Measurements from ENCODE around the gene CTDP1.

CTDP1 gene

DNA sequence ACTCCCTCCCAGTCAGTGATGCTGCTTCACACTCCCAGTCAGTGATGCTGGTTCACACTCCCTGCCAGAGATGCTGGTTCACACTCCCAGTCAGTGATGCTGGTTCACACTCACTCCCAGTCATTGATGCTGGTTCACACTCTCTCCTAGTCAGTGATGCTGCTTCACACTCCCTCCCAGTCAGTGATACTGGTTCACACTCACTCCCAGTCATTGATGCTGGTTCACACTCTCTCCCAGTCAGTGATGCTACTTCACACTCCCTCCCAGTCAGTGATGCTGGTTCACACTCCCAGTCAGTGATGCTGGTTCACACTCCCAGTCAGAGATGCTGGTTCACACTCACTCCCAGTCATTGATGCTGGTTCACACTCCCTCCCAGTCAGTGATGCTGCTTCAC is 83.8 kb downstream of the CTDP1 start:
- DNase-seq (ENCODE audit: low read depth, low spot score): no peak

DNA sequence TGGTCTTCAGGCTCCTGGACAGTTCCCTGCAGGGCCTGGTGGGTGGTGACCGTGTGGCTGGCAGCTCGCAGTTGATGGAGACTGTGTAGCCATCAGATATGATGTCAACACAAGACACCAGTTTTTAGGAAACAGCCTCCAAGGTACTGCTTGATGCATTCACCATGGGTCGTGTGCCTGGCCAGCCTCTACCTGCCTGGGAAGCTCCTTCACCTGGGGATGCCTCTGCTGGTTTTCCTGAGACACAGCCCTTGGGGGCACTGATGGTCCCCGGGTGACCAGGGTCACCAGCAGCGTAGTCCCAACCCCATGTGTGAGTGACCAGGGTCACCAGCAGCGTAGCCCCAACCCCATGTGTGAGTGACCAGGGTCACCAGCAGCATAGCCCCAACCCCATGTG is 84.5 kb downstream of the CTDP1 start:
- no peak for DNase-seq (ENCODE audit: low read depth, low spot score)

DNA sequence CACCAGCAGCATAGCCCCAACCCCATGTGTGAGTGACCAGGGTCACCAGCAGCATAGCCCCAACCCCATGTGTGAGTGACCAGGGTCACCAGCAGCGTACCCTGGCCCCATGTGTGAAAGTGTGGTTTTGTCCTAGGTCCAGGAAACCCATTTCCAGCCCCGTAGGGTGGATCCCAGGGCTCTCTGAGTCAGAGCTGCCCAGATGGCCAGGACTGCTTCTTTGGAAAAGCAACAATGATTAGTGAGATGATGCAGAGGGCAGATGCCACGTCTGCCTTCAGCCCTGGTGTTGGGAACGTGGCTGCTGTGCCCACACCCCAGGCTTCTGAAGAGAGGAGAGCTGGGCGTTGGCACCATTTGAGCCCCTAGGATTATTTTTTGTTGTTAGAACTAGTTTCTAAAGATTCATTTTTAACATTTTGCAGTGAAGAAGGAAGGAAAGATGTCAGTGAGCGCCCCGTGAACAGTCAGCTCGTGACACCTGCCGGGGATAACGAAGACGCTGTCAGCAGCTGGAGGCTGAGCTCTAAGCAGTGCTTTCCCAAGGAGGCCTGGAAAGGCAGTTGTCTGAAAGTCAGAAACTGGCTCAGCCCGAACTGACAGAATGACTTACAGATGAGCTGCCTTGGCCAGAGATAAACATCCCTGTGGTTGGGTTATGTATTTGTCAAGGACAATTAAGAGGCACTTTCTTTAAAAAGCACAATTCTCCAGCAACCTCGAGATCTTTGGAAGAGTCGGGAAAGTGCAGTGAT is 86.1 kb downstream of the CTDP1 start:
- no peak for DNase-seq (ENCODE audit: low read depth, low spot score)

DNA sequence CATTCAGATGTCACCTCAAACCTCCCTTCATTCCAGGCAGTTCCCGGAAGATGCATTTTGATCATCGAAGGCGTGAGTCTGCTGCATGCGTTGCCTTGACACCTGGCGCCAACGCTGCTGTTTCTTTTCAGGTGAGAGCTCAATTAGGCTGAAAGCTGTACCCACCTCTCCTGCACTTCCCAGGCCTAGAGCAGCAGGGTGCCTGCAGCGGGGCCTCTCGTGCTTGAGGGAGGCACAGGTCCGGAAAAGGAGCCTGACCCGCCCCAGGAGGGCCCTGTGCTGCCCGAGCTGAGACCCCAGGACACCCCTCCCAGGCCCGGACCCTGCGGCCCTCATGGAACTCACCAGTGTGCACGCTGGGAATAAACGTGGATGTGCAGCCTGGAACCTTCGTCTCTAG is 86.7 kb downstream of the CTDP1 start:
- no peak for DNase-seq (ENCODE audit: low read depth, low spot score)

DNA sequence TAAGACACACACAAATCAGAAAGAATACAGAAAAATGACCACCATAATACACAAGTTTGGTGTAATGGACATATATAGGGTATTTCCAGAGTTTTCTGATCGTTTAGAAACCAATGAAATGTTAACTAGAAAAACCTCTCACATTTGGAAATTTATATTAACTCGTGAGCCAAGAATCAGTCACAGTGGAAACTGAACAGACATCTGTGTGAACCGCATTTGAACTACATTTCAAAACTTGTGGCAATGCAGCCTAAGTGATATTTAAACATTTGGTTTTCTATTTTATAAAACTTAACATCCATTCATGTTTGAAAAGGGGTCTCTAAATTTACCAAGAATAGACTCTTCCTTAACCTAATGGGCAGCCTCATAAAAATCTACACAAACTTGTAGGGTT is 89.1 kb downstream of the CTDP1 start:
- DNase-seq (ENCODE audit: low read depth, low spot score): no peak

DNA sequence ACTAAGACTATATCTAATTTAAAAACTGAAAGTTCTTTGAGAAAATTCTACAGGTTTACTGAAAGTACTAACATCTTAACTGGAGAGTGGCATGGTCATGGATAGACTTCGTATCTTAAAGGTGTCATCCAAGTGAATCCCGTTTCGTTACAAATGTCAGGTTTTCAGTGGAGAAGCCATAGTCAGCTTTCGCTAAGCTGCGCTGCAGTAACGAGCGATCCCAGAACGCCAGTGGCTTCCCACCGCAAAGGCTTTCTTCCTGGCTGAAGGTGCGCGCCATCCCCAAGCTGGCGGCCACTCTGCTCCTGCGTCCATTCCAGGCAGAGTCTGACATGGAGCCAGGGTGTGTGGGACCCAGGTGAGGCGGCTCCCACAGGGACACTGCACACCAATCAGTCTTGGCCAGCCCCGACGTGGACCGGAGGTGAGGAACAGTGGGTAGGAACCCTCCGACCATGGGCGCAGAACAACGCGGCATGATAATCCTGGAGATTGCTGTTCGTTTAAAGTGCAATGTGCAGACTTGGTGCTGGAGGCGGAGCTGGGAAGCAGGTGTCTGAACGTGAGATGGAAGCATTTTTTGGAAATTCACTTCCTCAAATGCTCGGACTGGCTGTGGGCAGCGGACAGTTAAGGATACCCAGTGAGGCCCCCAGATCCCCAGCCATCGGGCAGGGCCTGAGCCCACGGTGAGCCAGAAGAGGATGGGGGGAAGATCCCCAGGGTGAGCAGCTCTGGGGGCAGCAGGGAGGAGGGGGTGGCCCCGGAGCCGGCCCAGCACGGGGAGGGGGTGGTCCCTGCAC is 90.3 kb downstream of the CTDP1 start:
- DNase-seq (ENCODE audit: low read depth, low spot score): no peak

DNA sequence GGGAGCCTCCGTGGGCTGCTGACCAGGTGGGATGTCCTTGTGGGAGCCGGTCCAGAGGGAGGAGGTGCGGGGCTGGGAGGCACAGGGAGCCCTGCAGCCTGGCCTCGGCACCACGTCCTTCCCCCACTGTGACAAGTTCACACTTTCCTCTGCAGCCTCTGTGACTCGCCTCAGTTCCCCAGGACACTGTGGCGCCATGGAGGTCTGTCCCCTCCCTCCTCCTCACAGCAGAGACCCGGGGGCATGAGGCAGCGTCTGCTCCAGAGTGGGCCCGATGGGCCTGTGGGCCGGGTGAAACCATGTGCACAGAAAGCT is 90.9 kb downstream of the CTDP1 start:
- DNase-seq (ENCODE audit: low read depth, low spot score): no peak

DNA sequence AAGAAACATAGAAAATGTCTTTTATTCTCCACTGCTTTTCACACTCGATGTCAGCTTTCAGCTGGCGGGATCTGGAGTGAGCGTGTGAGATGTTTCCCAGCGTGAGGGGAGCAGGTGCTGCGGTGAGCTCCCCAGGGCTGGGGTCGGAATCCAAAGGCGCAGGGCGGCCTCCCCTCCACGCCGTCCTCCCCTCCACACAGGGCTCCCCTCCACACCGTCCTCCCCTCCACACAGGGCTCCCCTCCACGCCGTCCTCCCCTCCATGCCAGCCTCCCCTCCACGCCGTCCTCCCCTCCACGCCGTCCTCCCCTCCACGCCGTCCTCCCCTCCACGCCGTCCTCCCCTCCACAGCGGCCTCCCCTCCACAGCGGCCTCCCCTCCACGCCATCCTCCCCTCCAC is 91.2 kb downstream of the CTDP1 start:
- no peak for DNase-seq (ENCODE audit: low read depth, low spot score)

DNA sequence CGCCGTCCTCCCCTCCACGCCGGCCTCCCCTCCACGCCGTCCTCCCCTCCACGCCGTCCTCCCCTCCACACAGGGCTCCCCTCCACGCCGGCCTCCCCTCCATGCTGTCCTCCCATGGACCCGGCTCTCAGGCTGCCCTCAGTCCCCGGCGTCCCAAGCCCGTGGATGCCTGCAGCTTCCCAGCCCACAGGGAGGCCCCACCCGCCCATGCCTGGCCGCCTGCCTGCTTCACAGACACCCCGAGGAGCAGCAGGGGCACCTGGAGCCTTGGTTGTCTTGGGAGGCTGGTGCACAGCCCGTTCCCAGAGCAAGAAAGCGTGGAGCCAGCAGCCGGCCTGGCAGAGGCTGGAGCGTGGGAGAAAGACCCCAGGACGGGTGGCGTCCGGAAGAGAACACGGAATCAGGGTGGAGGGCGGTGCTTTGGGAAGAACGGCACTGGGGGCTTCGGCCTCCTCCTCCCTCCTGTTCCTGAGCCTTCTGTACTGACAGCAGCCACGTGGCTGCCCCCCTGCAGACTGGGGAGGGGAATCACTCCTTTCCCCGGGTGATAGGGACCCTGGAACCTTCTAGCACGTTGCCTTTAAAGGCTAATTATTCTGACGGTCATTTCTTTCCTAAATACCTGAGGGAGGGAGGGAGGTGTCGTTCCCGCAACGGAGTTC is 92.0 kb downstream of the CTDP1 start:
- DNase-seq (ENCODE audit: low read depth, low spot score): no peak

DNA sequence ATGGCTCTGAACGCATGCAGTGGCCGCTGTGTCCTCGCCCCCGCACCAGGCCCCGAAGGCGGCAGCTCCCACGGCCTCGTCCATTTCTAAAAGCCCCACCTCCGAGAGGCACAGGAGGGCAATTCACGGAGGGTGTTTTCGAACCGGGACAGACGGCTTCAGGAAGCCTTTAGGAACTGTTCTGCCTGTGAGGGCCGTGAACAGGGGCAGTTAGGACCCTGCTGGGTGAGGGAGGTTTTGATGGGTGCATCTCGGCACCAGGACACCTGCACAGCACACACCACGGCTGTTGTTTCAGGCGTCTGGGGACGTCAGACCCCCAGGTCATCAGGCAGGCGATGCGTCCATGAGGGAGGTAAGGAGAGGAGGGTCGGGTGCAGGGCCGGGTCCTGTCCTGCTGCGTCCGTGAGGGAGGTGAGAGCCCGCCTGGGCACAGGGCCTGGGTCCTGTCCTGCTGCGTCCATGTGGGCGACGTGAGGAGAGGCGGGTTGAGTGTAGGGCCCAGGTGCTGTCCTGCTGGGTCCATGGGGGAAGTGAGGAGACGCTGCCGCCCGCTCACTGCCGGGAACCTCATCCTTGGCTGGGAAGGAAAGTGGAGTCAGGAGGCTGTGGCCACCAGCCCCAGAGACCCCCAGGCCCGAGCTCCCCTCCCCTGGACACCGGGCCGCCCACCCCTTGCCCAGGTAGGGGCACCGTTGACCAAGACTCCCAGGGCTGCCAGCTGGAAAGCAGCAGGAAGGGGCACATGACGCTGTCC is 92.7 kb downstream of the CTDP1 start:
- DNase-seq (ENCODE audit: low read depth, low spot score): no peak

DNA sequence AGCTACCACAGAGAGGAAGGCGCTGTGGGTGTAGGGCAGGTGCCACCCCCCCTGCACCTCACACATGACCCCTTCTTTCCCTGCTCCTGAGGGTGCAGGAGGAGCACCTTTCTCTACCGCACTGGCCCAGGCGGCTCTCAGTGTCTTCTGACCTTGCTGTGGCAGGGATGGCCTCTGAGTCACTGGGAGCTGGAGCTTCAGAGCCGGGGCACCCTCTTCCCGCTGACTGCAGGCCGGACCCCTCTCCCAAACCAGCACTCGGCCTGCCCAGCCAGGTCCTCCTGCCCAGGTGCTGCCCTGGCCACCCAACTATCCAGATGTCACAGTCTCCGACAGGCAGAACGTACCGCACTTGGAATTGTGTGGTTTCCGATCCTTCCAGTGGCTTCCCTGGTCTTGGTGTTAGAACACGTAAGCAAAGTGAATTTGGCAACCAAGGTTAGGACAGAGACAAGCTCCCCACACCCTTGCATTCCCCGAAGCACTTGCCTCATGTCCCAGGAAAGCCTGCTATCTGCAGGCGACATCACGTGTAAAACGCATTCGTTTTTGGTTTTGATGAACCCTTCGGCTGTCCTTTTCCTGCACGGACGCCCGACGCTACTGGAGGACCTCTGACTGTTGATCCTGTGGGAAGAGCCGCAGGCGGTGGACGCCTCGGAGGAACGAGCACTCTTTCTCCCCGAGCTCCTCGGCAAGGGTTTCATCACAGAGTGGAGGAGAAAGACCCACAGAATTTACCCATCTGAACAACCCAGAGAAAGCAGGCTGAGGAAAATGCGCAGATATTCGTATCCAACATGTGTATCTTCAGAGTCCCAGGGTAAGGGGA is 93.5 kb downstream of the CTDP1 start:
- no peak for DNase-seq (ENCODE audit: low read depth, low spot score)

DNA sequence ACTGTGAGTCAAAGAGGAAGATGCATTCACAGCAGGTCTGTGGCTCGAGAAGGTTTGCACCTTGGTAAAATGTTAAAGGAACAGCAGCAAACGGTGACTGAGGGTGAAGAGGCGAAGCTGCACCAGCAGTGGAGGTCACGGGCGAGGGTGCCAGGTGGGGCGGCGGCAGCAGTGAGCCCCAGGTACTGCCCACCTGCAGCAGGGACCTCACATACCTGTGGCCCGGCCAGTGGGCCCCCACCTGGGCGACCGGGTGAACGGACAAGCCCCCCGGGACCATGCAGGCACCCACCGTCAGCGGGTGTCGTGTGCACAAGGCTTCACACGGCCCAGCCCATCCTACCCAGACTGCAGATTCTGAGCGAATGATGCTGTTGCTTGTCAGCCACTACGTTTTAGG is 94.5 kb downstream of the CTDP1 start:
- DNase-seq (ENCODE audit: low read depth, low spot score): no peak

DNA sequence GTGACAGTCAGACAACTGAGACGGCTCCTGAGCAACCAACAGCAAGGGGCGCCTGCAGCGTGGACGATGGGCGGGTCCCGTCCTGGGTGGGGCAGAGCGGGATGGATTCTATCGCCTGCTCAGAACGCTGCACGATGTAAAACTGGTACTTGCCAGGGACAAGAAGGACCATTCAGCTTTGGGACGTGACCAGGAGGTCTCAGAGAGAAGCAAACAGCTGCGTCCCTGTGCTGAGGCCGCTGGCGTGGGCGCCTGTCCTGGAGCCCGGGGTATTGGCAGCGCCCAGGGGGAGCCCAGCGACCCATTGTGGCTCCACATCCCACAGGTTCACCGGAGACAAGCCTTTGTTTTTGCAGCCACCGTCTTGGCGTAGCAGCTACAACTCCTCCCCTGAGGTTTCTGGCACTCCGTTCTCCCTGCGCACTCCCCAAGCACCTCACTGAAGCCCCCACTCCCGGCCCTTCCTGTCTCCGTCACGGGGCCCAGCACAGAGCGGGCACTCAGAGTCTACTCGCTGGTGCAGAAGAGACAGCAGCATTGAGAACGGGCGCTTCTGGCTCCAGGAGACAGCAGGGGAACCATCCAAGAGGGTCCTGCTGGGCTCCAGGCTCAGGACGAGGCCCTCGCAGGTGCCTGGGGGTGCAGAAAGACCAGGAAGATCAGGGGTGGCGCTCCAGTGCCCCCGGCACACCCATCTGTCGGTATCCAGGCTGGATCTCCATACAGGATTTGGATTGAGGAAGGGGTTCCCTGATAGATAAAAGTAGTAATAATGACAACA is 96.0 kb downstream of the CTDP1 start:
- no peak for DNase-seq (ENCODE audit: low read depth, low spot score)

DNA sequence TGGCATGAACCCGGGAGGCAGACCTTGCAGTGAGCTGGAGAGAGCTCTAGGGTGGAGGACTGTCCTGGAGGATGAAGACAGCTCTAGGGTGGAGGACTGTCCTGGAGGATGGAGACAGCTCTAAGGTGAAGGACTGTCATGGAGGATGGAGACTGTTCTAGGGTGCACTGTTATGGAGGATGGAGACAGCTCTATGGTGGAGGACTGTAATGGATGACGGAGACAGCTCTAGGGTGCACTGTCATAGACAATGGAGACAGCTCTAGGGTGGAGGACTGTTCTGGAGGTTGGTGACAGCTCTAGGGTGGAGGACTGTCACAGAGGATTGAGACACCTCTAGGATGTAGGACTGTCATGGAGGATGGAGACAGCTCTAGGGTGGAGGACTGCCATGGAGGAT is 97.1 kb downstream of the CTDP1 start:
- no peak for DNase-seq (ENCODE audit: low read depth, low spot score)

DNA sequence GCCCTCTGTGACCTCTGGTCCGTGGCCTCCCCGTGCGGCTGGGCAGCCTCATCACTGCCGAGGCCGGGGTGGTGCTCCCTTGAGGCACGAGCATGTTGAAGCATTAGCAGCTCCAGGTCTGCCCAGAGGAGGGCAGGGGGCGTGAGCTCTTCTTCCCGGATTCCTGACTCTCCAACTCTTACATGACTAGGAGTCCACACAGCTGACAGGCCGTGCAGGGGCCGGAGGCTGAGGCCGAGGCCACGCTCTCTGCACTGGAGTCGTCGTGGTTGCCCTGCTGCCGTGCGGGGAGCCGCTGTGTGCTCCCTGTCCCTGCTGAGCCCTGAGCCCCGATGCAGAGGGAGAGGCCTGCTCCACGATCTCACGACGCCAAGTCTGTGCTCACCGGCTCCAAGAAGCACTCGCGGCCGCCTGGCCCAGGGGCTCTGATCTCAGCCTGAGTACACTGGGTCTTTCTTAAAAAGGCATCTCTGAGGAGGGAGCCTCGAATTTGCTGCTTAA is 98.7 kb downstream of the CTDP1 start:
- DNase-seq (ENCODE audit: low read depth, low spot score): no peak

DNA sequence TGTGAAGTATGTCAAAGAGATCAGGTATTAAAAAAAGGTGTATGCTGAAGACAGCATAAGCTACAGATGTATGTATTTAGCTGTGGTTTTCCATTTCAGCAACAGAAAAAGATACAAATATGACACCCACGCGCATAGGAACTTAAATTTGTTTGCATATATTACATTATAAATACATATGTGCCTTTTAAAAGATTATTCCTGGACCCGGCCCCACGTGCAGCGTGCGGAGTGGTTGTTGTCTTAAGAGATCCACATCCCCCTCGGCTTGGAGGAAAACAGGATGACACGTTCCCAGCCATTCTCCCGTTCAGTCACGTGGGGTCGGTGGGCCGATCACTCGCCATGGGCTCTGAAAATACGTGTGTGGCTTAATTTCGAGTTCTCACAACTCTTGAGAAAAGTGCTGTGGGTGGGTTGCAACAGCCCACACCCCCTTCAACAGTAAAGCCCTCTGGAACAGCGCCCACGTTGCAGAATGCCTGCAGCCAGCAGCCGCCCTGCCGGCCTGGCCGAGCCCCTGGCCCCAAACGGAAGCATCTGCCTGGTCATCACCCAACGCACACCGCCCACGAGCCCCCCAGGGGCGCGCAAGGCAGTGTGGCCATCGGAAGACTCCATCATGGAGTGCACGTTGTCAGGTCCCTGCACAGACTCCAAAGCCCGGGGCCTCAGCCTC is 99.6 kb downstream of the CTDP1 start:
- DNase-seq (ENCODE audit: low read depth, low spot score): no peak

DNA sequence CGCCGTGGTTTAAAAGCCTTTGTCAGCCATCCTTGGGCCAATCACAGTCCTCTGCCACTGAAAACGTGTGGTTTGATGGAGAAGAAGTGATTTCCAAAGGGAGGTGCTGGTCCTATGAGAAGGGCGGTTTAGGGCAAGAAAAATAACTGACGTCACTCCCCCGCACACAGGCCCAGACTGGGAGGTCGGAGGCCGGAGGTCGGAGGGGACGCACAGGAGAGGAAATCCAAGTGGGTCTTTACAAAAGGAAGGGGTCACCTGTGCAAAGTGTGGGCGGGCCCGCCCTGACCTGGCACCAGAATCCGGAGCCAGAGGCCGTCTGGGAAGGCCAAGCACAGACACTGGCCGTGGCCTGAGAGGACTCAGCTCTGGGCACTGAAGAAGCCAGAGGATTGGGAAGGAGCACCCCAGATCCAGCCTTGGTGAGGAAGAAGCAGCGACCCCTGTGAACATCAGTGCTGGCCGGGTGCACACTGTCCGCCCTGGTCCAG is 100.1 kb downstream of the CTDP1 start:
- DNase-seq (ENCODE audit: low read depth, low spot score): no peak

DNA sequence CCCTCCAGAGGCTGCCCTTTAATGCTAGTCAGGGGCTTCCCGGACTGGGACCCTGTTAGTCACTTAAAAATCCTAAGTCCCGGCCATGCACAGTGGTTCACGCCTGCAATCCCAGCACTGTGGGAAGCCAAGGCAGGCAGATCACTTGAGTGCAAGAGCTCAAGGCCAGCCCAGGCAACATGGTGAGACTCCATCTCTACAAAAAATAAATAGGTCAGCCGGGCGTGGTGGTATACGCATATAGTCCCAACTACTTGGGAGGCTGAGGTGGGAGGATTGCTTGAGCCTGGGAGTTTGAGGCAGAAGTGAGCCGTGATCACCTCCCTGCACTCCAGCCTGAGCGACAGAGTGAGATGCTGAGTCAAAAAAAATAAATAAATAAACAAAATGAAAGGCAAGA is 100.9 kb downstream of the CTDP1 start:
- no peak for DNase-seq (ENCODE audit: low read depth, low spot score)

DNA sequence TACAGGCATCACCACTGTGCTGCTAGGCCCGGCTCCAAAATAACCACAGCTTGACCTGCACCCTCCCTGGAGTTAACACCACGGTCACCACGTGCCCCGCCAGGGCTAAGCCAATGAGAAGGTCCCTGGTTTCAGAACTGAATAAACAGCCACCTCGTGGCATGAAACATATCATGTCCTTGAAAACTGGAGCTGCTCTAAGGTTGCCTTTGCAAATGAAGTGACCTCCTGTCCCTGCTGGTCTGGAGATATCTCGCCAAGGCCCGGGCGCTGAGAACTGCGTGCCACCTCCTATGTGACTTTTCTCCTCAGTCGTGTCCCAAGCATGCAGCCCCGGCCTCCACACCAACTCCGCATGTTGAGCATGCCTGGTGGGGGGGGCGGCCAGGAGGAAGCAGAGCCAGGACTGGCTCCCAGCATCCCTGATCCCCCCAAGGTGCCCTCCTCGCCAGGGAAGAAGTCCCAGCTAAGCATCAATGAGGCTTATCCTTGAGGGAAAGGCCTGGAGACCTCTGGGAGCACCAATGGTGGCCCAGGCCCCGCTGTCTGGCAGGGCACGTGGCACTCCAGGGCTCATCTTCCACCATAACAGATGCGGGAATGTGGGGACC is 101.8 kb downstream of the CTDP1 start:
- no peak for DNase-seq (ENCODE audit: low read depth, low spot score)

Data from iPS DF 19.7 (cell line).